Superior temporal gyrus (tissue), 1 donor: ENCODE data around the gene MICAL2.

ENCODE experiments used
- DNase-seq: peaks from one replicate; pipeline ENCODE4 v3.0.0-alpha.2; 2016; ENCODE audit errors: extremely low spot score

MICAL2 gene

DNA sequence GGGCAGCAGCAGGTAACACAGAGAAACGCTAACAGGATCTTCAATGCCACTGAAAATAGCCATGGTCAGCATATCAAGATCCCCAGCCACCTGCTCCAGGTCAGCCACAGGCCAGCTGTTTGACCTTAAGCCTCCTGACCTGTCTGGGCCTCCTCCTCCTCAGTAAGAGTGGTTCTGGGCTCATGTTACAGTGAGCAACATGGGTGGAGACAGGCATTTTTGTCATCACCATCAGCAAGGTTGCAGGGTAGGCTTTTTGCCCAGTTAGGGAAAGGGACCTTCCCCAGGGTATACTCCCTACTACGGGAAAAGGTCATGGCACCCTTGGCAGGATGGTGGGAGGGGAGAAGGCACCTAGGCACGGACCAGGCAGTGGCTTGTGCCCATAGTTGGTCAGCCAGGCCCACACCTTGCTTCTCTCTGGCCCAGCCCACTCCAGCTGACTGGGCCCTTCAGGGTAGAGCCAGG lies 135.2 kb downstream of the MICAL2 start:
- no peak for DNase-seq

DNA sequence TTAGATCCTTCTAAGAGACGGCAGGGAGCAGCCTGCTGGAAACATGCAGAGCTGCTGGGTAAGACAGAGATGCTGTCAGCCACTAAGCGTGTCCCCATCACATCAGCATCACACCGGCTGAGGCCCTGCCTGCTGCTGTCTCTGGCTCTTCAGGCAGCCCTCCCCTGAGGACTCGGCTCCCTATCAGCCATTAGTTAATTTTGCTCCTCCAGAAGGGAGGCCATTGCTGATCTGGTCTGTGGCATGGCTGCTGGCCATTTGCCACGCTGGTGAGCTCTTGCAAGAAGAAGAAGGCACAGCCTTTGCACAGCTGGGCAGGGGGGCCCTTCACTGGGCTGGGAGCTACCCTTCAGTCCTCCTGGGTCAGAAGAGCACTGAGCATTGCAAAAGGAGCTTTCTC lies 135.8 kb downstream of the MICAL2 start:
- peak; percentile 21 for DNase-seq

DNA sequence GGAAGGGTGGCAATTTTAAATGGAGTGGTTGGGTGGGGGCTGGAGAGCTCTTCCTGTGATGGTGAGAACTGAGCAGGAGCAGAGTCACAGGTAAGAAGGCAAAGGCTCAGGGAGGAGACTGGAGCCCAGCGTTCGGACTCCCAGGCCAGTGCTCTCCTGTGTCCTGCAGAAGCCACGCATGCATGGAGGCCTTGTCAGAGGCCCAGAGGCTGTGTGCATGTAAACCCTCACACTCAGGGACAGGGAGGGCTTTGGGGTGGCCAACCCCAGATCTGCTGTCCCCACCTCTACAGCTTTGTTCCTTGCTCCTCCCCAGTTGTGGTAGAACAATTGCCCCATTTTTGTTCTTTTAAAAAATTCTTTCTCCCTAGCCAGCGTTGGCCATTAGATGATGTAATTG lies 136.6 kb downstream of the MICAL2 start:
- peak; percentile 16 for DNase-seq

DNA sequence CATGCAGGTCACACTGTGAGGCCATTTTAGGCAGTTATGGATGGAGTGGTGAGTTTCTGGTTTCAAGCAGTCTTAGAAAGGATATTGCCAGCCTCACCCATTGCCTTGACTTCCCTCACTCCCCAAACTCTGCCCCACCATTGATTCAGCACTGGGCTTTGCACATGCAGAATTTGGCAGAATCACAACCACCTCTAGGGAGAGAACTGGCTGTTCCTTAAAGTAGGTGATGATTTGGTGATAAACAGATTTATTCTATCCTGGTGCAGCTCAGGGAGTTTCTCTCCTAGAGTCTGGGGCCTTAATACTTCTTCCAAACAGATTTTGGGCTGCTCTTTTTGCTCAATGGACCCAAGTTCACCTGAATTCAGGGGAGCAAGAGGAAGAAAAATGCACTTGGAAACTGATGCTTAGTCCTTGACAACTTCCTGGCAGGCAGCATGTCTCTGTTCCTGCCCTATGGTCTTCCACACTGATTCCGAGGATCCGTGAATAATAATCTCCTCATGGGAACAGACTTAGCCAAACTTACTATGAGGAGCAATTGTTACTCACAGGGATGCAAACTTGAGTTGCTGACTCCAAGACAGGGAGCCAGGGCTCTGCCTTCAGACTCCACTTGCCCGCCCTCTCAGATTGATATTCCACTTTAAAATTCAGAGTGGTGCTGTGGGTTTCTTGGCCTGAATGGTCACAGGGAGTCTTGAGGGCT lies 137.3 kb downstream of the MICAL2 start:
- DNase-seq, result no peak

DNA sequence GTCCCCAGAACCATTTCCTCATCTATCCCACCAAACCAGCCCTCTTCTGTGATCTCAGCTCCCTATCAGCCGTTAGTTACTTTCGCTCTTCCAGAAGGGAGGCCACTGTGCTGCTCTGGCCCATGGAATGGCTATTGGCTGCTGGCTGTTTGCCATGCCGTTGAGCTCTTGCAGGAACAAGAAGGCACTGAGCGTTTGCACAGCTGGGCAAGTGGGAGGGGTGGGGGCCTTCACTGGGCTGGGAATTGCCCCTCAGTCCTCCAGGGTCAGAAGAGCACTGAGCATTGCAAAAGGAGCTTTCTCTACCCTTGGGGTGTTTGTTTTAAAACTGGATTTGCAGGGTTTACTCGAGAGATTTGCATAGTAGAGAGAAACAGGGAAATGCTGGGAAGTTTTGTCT lies 137.9 kb downstream of the MICAL2 start:
- DNase-seq, result peak; percentile 78

DNA sequence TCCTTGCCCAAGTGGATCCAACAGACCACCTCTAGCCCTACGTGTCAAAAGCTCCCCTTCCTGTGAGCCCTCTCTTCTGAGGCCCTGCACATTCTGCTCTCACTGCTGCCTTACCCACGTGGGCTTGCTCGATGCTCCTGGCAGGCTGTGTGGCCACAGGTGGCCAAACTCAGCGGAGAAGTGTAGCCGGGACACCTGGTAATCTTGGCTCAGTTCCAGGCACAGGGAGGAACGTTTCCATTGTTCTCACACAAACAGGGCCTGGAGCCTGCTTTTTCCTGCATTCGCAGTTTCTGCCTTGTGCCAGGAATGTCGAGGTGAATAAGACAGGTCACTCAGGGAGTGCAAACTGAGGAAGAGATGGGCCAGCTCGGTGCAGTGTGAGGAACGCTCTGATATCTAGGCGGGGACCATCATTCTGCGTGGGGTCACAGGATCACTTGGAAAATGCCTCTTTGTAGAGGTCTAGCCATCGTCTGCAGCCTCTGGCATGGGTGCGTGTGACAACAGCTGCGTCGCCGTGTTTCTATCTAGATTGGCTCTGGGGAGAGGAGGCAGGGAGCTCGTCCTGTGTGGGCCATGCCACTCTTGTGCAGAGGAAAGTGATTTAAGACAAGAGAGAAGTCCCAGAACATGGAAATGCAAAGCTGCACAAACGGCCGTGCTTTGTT lies 139.3 kb downstream of the MICAL2 start:
- DNase-seq, result no peak

DNA sequence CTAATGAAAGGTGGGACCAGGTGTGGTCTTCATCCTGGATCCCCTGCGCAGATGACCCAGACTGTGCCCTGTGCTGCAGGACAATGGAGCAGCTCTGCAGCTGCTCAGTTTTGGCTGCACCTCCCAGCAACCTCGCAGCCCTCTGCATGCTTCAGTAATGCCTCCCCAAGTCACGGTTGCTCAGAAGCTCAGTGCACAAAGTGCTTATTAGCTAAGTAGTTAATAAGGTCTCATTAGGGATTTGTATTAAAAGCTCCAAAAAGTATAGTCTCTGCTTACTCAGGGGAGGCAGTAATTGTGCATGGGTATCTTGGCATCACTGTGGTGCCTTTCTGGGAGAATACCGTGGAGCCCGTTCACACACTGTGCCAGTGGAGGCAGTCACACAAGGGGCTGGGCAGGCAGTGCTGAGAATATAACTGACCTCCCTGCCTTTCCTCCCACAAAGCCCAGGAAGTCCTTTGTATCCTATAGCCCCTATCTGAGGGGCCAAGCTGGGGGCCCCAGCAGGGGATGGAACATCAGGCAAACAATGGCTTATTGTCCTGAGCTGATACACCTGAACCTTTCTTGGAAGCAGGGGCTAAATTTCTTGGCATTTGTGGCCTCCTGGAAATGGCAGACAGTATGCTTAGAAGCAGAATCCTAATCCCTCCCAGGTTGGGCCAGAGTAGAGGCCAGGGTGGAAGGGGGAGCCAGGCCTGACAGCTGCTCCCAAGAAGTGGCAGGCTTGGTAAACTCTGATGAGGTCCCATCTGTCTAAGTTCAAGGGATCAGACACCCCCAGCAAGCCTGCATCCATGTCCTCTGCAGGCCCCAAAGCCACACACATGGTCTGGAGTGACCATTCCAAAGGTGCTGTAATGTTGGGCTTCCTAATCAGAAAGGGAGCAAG lies 141.5 kb downstream of the MICAL2 start:
- no peak for DNase-seq

DNA sequence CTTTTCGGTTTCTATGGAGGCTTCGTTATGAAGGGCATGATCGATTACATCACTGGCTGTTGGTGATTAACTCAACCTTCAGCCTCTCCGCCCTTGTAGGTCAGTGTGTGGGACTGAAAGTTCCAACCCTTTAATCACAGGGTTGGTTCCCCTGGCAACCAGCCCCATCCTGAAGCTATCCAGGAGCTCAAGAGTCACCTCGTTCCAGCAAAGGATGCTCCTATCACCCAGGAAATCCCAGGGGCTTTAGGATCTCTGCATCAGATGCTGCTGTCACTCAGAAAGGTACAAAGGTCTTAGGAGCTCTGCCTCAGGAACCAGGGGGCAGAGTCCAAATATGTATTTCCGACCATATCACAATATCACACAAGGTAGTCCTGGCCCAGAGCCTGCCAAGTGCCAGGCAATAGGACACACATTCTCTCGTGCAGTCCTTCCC lies 143.5 kb downstream of the MICAL2 start:
- no peak for DNase-seq

DNA sequence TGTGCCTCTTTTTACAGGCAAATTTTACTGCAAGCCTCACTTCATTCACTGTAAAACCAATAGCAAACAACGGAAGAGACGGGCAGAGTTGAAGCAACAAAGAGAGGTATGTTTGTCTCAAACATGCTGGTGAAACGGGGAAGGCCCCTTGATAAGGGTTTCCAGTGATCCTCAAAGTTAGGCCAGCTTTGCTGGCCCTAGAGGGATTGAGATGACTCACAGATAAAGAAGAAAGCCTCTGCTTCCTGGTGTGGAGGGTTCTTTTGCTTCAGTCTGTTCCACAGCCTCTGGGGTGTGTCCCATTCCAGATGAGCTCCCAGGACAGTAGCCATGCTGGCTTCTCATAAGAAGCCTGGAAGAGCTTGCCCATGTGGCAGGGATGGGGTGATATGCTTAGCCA lies 148.1 kb downstream of the MICAL2 start:
- DNase-seq, result no peak

DNA sequence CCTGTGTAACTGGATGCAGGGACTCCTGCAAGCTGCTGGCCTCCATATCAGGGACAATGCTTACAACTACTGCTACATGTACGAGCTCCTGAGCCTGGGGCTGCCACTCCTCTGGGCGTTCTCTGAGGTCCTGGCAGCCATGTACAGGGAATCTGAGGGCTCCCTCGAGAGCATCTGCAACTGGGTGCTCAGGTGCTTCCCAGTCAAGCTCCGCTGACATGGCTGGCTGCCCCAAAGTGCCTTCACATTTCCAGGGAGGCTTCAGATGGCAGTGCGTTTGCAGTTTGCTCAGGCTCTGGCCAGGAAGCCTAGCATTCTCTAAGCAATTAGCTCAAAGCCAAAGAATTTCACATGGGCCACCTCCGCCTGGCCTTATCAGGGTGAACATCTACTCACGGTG lies 149.6 kb downstream of the MICAL2 start:
- DNase-seq, result no peak

DNA sequence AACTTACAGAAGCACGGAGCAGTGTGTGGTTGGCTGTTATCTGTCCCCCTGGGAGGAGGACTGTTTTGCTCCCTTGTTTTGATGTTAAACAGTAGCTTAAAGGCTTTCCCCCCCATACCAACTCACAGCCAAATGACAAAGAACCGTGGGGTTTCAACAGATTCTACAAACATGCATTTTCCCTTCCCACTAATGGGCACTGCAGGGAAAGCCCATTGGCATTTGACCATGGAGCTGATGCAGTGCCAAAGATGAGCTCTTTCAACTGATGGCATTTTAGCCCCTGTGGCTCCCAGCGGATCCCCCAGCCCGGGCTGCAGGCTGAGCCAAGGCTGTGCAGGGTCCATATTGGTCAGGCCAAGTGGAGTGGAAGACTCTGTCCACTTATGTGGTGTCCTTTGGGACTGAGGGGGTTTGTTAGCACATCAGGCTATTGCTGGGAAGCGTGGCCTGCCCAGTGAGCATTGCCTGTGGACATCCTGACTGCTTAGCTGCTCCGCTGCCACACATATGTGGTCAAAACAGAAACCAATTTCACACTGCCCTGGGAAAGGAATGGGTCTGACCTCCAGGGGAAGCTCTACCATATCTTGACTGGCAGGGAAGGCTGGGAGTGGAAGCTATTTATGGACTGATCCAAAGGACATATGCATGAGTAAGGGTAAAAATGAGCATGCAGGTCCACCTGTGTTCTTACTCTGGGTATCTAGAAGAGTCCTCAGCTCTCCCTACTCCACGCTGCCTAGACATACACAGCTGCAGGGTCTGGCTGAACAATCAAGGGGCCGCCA lies 150.5 kb downstream of the MICAL2 start:
- no peak for DNase-seq

DNA sequence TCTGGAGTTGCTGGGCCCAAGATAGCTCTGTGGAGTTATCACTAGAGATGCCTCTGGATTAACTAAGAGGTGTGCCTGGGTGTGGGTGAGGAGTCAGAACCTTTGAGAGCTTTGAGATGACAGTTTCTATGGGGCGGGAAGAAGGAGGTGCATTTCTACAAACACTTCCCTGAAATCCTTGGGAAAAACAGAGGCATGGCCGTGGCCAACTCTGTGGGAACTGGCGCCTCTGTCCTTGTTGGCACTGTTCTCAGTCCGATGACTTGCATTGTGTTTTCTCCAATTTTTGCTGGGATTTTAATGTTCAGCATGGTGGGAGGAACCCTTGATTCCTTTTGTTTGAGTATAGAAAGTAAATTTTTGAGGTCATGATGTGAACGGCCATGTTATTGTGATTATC lies 151.2 kb downstream of the MICAL2 start:
- DNase-seq, result no peak

DNA sequence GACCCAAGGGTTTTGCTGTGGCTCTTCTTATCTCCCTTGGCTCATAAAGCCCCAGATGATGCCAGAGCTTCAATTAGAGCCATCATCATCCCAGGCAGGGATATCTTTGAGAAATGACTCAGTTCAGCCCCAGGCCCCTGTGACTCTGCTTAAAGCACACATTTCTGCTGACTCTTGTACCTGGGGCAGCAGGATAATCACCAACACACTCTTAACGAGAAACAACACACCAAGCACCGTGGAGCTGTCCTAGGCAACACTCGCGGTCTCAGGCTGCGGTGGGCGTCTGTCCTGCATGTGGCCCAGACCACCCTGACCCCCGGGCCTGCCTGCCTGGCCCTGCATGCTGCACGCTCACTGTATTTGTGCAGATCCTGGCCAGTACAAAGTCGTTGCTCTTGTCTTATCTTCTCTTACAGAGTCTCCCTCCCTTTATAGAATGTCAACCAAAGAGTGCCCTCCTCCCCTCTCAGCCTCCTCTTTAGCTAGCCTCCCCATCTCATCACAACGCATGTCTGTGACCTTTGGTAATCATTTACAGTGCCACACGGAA lies 152.8 kb downstream of the MICAL2 start:
- DNase-seq, result no peak

DNA sequence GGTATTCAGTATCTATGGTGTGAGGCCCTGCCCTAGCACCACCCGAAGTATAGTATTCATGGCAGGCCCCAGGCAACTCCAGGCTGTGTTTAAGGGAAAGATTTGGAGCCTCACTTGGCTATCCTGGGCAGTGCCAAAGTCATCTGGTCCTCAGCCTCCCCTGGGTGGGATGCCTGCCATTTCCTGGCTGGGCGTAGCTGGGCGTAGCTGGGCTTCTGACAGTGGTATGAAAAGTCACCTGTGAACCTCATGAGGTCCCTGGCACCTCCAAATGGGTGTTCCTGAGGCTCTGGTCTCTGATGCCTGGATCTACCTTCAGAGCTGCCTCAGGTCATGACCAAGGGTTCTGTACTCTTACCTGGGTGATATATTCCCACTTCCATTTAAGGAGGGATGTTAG lies 154.0 kb downstream of the MICAL2 start:
- DNase-seq, result no peak

DNA sequence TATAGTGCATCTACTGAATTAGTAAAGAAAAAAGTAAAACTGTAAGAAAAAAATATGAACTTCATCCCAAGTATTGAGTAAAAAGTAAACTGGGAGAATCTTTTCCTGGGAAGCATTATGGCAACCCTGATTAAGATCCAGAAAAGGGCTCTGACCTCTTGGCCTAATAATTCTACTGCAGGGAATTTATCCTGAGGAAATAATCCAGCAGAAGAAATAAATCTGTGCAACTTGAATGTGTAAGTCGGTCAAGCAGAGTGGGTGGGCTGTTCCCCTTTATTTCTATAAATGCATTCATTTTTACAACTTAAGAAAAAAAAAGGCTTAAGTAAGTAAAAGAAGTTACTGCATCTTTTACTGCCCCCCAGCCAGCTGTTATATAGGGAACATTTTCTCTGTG lies 155.7 kb downstream of the MICAL2 start:
- no peak for DNase-seq

DNA sequence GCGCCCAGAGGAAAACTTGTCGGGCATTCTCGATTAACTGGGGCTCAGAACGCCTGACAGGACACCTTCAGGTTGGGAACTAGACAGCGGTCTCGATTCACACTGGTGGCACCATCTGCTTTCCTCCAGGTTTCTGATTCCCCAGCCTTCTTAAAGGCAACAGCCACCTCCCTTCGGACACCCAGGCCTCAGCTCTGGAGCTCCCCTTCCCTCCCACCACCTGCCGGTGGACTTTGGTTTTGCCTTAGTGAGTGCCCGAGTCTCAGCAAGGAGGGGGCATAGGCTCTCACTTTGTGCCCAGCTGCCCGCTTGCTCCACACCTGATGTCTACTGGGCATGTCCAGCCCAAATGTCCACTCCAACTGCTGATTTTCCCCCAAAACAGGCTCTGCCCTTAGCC lies 156.6 kb downstream of the MICAL2 start:
- no peak for DNase-seq

DNA sequence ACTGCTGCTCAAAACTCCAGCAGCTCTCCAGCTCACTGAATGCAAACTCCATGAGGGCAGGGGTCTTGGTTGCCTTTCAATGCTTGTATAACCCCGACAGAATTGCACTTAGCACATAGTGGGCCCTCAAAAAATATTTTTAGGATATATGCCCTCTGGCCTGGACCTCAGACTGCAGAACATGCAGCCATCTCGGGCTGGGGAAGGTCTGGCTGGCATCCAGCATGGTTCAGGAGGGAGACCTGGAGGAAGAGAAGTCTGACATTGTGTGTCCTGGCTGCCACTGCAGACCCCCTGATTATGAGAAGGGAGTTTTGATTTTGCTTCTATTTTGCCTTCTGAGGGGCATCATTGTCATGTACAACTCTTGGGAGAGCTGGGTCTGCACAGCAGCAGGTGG lies 157.5 kb downstream of the MICAL2 start:
- DNase-seq, result no peak

DNA sequence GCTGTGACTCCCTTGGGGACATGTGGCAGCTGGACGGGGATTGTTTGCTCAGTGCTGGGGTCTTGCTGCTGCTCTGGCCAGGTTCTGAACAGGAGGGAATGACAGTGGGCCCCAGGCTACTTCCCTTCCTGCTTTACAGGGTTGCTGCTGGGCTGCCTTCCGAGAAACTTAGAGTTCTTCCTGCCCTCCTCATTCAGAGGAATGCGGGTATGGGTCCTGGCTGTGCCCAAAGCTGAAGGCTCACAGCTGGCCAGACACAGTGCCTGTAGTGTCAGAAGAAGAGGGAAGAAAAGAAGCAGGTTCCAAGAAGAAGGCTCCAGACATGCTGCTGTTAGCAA lies 158.7 kb downstream of the MICAL2 start:
- no peak for DNase-seq

DNA sequence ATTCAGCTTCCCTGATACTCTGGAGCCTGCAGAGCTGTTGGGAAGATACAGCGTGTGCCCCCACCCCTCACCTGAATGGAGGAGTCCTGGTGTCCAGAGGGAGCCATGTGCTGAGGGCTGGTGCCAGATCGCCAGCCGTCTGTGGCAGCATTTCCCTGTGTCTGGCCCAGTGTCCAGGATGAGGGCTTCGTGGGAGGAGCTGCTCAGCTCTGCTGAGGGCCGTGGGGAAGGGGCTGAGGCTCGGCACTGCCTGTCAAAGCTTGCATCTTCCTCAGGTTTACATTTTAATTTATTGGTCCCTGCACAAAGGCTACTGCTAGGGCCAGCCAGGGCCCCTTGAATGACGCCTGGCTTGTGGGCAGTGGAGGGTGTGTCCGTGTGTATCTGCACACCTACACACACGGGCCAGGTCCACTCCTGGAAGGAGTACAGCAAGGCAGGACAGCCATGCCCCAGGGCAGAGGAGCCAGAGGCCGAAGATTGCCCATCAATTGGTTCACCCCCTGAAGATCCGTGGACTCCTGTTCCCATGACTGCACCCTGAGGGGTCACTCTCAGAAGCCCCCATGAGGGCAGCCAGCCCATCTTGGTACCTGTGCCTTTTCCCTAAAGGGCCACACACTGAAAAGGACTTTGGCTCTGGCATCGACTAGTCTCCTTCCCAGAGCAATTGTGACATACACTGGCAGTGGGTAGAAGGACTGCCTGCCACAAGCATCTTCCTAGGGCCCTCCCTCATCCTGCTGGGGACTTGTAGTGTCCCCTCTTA lies 159.2 kb downstream of the MICAL2 start:
- no peak for DNase-seq

DNA sequence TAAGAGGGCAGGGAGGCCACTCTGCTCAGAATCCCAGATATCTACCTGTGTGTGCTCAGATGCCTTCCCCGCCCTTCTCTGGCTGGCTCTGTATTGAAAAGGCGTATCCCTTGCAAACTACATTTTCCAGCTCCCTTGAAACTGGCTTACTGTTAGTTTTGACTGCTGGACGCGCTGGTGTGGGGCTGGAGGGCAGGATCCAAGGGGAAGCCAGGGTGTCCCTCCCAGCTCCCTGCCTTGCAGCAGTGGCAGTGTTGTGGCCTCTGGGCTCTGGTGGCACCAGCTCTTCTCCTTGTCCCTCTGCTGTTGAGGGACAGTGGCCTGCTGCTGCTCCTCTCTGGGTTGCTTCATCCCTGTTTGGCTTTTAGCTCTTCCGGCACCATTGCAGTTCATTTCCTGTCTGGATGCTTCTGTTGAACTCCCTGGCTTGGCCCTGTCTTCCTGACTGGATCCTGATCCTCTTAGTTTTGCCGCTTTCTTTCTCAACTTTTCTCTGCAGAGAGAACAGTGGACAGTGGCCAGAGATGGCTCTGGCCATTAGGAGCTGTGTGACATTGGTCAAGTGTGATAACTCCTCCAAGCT lies 159.9 kb downstream of the MICAL2 start:
- DNase-seq, result no peak
